Endothelial cell of umbilical vein (primary cell): ENCODE data around the gene PSMA6. TPM values are rescaled to one million over a fixed set of nuclear protein-coding genes. Genes with fewer than 3 reads are reported as not detected.

Experiments
- BruUV-seq: library from RNA; stranded (reverse); fragments of 400-500 nt; replicated peaks from 2 replicates; lab custom pipeline; 2021; lab: Mats Ljungman, UMichigan
- CTCF ChIA-PET: fragments of 300-600, 350-600 bp; sonication (Branson Sonifier 250); formaldehyde crosslinking; loops from one replicate; lab custom pipeline; 2021; ENCODE audit warnings: antibody characterized with exemption, inconsistent platforms; lab: Charles Lee
- POLR2A ChIA-PET: fragments of 300-600, 350-600 bp; sonication (Branson Sonifier 250); formaldehyde crosslinking; loops from one replicate; lab custom pipeline; 2021; ENCODE audit warnings: antibody characterized with exemption, inconsistent platforms; lab: Charles Lee
- DNase-seq: peaks from one replicate; pipeline ENCODE4 v3.0.0-alpha.2; 2011; ENCODE audit warnings: low read depth, low spot score
- FAIRE-seq: peaks from 2 replicates; lab custom pipeline; 2011; peaks lifted over from hg19 to GRCh38; lab: Jason Lieb, UNC
- H2AFZ ChIP-seq: 2 replicates; pipeline ENCODE4 v1.6.0; 2012; ENCODE audit warnings: low read depth, low read length, control low read depth, inconsistent platforms
- H3K27ac ChIP-seq: 2 replicates; pipeline ENCODE4 v1.5.1; 2011; ENCODE audit warnings: low read depth, mild to moderate bottlenecking, control low read depth, low read length, moderate library complexity; ENCODE audit not compliant: insufficient read depth
- H3K27me3 ChIP-seq, 2 experiments: 2 replicates each; pipeline versions ENCODE4 v1.6.0 to v1.6.1; 2011; ENCODE audit warnings: low read length in 2 of 2, mixed read lengths in 1 of 2; ENCODE audit not compliant: control insufficient read depth in 2 of 2, insufficient read depth in 2 of 2
- H3K36me3 ChIP-seq, 2 experiments: 2 replicates in 1 of 2; 3 replicates in 1 of 2; pipeline ENCODE4 v1.5.1; 2011; ENCODE audit warnings: low read length in 2 of 2, mild to moderate bottlenecking in 1 of 2, moderate library complexity in 1 of 2; ENCODE audit not compliant: control insufficient read depth in 2 of 2, insufficient read depth in 2 of 2; ENCODE audit errors: extremely low read depth in 1 of 2
- H3K4me1 ChIP-seq: 3 replicates; pipeline ENCODE4 v1.5.1; 2011; ENCODE audit warnings: mild to moderate bottlenecking, low read length; ENCODE audit not compliant: control insufficient read depth, insufficient read depth; ENCODE audit errors: extremely low read depth
- H3K4me2 ChIP-seq: 2 replicates; pipeline ENCODE4 v1.6.1; 2011; ENCODE audit warnings: low read length, control low read depth, mixed read lengths; ENCODE audit not compliant: insufficient read depth
- H3K4me3 ChIP-seq, 3 experiments: fragments of 200-600 bp in 1 of 3; sonication (generic), shearing (Covaris generic) in 1 of 3; replicated peaks in 1 of 3; 2 replicates each; pipeline ENCODE4 v1.5.1; 2011 to 2016; ENCODE audit warnings: control low read depth in 3 of 3, low read length in 3 of 3, mild to moderate bottlenecking in 2 of 3, inconsistent platforms in 1 of 3, low read depth in 1 of 3, moderate library complexity in 1 of 3; ENCODE audit not compliant: insufficient read depth in 1 of 3
- H3K79me2 ChIP-seq: 2 replicates; pipeline ENCODE4 v1.6.0; 2012; ENCODE audit warnings: low read length, inconsistent platforms; ENCODE audit not compliant: control insufficient read depth, insufficient read depth
- H3K9ac ChIP-seq: replicated peaks from 2 replicates; pipeline ENCODE3; 2011; ENCODE audit warnings: low read length, control low read depth; ENCODE audit not compliant: insufficient read depth; ENCODE audit errors: extremely low read depth
- H3K9me1 ChIP-seq: replicated peaks from 3 replicates; pipeline ENCODE4 v1.6.0; 2011; ENCODE audit warnings: mild to moderate bottlenecking, low read length; ENCODE audit not compliant: control insufficient read depth, insufficient read depth; ENCODE audit errors: extremely low read depth
- H3K9me3 ChIP-seq: replicated peaks from 2 replicates; pipeline ENCODE4 v1.5.1; 2012; ENCODE audit warnings: low read length, inconsistent platforms; ENCODE audit not compliant: control insufficient read depth, insufficient read depth
- H4K20me1 ChIP-seq: replicated peaks from 2 replicates; pipeline ENCODE3; 2011; ENCODE audit warnings: mild to moderate bottlenecking, low read length; ENCODE audit not compliant: control insufficient read depth, insufficient read depth; ENCODE audit errors: extremely low read depth
- EZH2 ChIP-seq: IDR thresholded peaks from 2 replicates; pipeline ENCODE4 v1.6.1; 2012; ENCODE audit warnings: borderline replicate concordance, low read depth, mild to moderate bottlenecking, moderate library complexity, low read length, inconsistent platforms; ENCODE audit not compliant: severe bottlenecking
- FOS ChIP-seq: IDR thresholded peaks from 2 replicates; pipeline ENCODE4 v1.6.1; 2011; ENCODE audit warnings: mild to moderate bottlenecking, low read length, moderate library complexity, borderline replicate concordance; ENCODE audit not compliant: insufficient read depth
- GATA2 ChIP-seq: IDR thresholded peaks from 2 replicates; pipeline ENCODE4 v1.7.0; 2011; ENCODE audit warnings: low read depth, mild to moderate bottlenecking, moderate library complexity, mixed read lengths, low read length; ENCODE audit not compliant: insufficient read length, insufficient read depth
- JUN ChIP-seq: IDR thresholded peaks from 2 replicates; pipeline ENCODE4 v1.6.1; 2011; ENCODE audit warnings: borderline replicate concordance, low read depth; ENCODE audit not compliant: insufficient read length, insufficient read depth
- MYC ChIP-seq: IDR thresholded peaks from one replicate; pipeline ENCODE4 v1.6.1; 2011; ENCODE audit warnings: mild to moderate bottlenecking, low read depth, low read length
- POLR2A ChIP-seq: IDR thresholded peaks from 2 replicates; pipeline ENCODE4 v1.6.1; 2012; ENCODE audit warnings: low read depth, mild to moderate bottlenecking, control low read depth, low read length
- dilution Hi-C: fragments of 300-500 bp; cut with MboI; formaldehyde crosslinking; loops from one replicate; pipeline ENCODE4 v1.15.0; 2019; ENCODE audit warnings: low sequenced_read_pairs; ENCODE audit not compliant: extremely low pct_ligation_motif_present
- intact Hi-C: fragments of 100-400 bp; cut with micrococcal nuclease; formaldehyde crosslinking; loops from one replicate; pipeline ENCODE4 v1.10.0; 2022
- polyA plus RNA-seq, 4 experiments: library from polyadenylated mRNA; depleted of rRNA in 3 of 4; stranded (reverse) in 3 of 4; unstranded in 1 of 4; fragments of >200 nt; gene quantifications; 2 replicates each; pipeline versions ENCODE4 v1.2.1 to v1.2.3, GENCODE V29; 2011 to 2012; ENCODE audit warnings: missing spikeins in 1 of 4
- total RNA-seq: library from RNA; stranded (reverse); gene quantifications from 2 replicates; pipeline ENCODE4 v1.2.3, GENCODE V29; 2021
- TF ChIP-seq, protein P1 (sequence below), 2 donors: IDR thresholded peaks; 1 replicate in 1 of 2; 2 replicates in 1 of 2; pipeline ENCODE4 v1.5.1; 2011; ENCODE audit warnings: low read length in 2 of 2, mild to moderate bottlenecking in 2 of 2, moderate library complexity in 2 of 2, control low read depth in 1 of 2, inconsistent platforms in 1 of 2, low read depth in 1 of 2; ENCODE audit not compliant: insufficient read depth in 1 of 2; ENCODE audit errors: extremely low read depth in 1 of 2
- TF ChIP-seq, protein P2 (sequence below): IDR thresholded peaks from 2 replicates; pipeline ENCODE4 v1.6.1; 2011; ENCODE audit not compliant: insufficient read depth, insufficient read length

Gene PSMA6
- total and polyA plus RNA-seq, 2 donors (not counting 3 experiments of a cell fraction or from before 2014, with no cell fraction given), result 170 to 197 TPM

DNA sequence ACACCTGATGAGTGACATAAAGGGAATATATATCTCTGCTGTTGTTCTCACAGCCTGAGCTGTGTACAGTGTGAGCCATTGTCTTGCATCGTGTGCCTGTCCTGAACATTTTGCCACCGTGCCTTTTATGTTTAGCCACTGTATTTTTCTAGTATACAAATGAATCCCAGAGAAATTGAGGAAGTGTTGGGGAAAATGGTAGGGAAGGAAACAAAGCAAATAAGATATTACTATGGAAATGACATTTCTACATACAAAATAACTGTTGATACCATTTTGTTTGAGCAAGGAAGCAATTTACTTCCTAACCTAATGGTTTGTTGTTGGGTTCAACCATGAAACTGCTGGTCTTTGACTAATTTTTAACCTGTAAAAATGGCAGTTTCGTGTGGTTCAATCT lies 5.5 kb downstream of the PSMA6 start:
- no TSS peak for BruUV-seq
- POLR2A ChIA-PET, result no interaction called here

DNA sequence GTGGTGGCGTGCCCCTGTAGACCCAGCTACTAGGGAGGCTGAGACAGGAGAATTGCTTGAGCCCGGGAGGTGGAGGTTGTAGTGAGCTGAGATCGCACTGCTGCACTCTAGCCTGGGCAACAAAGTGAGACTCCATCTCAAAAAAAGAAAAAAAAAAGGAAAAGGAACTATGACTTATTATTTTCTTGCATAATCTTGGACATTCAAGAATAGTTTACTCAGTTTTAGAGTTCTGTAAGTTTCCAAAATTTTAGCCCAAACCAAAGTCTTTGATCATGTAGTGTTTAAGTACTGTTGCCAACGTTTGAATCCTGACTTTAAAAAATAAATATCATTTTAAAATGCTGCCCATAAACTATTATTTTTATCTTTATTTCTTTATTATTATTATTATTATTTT lies 6.2 kb downstream of the PSMA6 start:
- no peaks in the 10 kb centered on the region for H3K9me3 ChIP-seq
- dilution Hi-C loops, result no loop called here
- H2AFZ ChIP-seq, result no peak overlapping the region
- FAIRE-seq (no peak), DNase-seq (no peak)
- no peaks in the 10 kb centered on the region for H3K27me3 ChIP-seq
- H3K27ac ChIP-seq, result no peak overlapping the region
- POLR2A ChIA-PET, result no interaction called here
- H3K9me1 ChIP-seq, result no peaks in the 10 kb centered on the region
- peaks cover 95% of the 10 kb centered on the region for H3K79me2 ChIP-seq
- H3K4me2 ChIP-seq, result no peak overlapping the region
- peaks cover 23% of the 10 kb centered on the region for H3K4me1 ChIP-seq
- BruUV-seq, result no TSS peak
- TF ChIP-seq FOS (no peak), GATA2 (no peak), POLR2A (no peak), MYC (no peak), EZH2 (no peak), JUN (no peak)
- TF ChIP-seq, protein P1, sequence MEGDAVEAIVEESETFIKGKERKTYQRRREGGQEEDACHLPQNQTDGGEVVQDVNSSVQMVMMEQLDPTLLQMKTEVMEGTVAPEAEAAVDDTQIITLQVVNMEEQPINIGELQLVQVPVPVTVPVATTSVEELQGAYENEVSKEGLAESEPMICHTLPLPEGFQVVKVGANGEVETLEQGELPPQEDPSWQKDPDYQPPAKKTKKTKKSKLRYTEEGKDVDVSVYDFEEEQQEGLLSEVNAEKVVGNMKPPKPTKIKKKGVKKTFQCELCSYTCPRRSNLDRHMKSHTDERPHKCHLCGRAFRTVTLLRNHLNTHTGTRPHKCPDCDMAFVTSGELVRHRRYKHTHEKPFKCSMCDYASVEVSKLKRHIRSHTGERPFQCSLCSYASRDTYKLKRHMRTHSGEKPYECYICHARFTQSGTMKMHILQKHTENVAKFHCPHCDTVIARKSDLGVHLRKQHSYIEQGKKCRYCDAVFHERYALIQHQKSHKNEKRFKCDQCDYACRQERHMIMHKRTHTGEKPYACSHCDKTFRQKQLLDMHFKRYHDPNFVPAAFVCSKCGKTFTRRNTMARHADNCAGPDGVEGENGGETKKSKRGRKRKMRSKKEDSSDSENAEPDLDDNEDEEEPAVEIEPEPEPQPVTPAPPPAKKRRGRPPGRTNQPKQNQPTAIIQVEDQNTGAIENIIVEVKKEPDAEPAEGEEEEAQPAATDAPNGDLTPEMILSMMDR (IDR thresholded peaks at IDR 0.05; ENCODE audit: extremely low read depth in 1 of 2, insufficient read depth in 1 of 2, low read depth in 1 of 2, low read length in 2 of 2), result no peak
- TF ChIP-seq, protein P2, sequence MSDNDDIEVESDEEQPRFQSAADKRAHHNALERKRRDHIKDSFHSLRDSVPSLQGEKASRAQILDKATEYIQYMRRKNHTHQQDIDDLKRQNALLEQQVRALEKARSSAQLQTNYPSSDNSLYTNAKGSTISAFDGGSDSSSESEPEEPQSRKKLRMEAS, result no peak
- peaks cover 5% of the 10 kb centered on the region for H4K20me1 ChIP-seq
- intact Hi-C loops, result loop anchor here (10.0 kb wide), 2 partner anchors 314 to 506 kb away; partner anchors contain the start of genes RALGAPA1 and SRP54
- no peak overlapping the region for H3K4me3 ChIP-seq
- no peaks in the 10 kb centered on the region for H3K36me3 ChIP-seq
- CTCF ChIA-PET, result interaction anchor here (0.8 to 1.9 kb wide), 2 partner anchors 11 to 69 kb away, joined by 4 read pairs; no protein-coding TSS in a partner anchor
- no peak overlapping the region for H3K9ac ChIP-seq

More for the DNA sequence above, 5.5 kb downstream of the PSMA6 start:
- Histone ChIP-seq H3K9me3 (no peaks in the 10 kb centered on the region), H3K4me3 (no peak overlapping the region), H3K27me3 (no peaks in the 10 kb centered on the region), H4K20me1 (peaks cover 5% of the 10 kb centered on the region), H2AFZ (no peak overlapping the region), H3K4me2 (no peak overlapping the region), H3K4me1 (peaks cover 23% of the 10 kb centered on the region), H3K79me2 (peaks cover 95% of the 10 kb centered on the region), H3K27ac (no peak overlapping the region), H3K9ac (no peak overlapping the region), H3K36me3 (no peaks in the 10 kb centered on the region), H3K9me1 (no peaks in the 10 kb centered on the region)
- intact Hi-C loops, result loop anchor here (10.0 kb wide), 2 partner anchors 313 to 507 kb away; partner anchors contain the start of genes RALGAPA1 and SRP54
- TF ChIP-seq FOS, result no peak
- no peak for TF ChIP-seq POLR2A
- TF ChIP-seq, protein P1 (IDR thresholded peaks at IDR 0.05; ENCODE audit: extremely low read depth in 1 of 2, insufficient read depth in 1 of 2, low read depth in 1 of 2, low read length in 2 of 2), result no peak
- no peak for TF ChIP-seq GATA2
- CTCF ChIA-PET, result interaction anchor here (1.9 kb wide), 1 partner anchor 11 kb away, joined by 4 read pairs; no protein-coding TSS in a partner anchor
- no peak for FAIRE-seq
- DNase-seq, result no peak
- dilution Hi-C loops, result no loop called here
